DMS114 treated with DMSO at 0.1 percent for 48 hours (cell line): ENCODE measurements around the gene COPS7B.

ENCODE experiments used
- DNase-seq: peaks from one replicate; lab custom pipeline; 2025; ENCODE audit not compliant: unreplicated experiment; lab: John Stamatoyannopoulos, UW

The COPS7B gene

GRCh38 chr2:231785413-231785812 is 832 bp upstream of the COPS7B start:
- DNase-seq, result no peak

- no peak for DNase-seq
Measured at GRCh38 chr2:231785822-231786176, 446 bp upstream of the COPS7B start.

- DNase-seq, result no peak
Measured at GRCh38 chr2:231786917-231787292, 660 bp downstream of the COPS7B start.

- no peak for DNase-seq
Measured at GRCh38 chr2:231791107-231791506, 4.9 kb downstream of the COPS7B start.

- DNase-seq, result no peak
Measured at GRCh38 chr2:231794383-231794782, 8.1 kb downstream of the COPS7B start.

GRCh38 chr2:231795525-231796327 is 9.5 kb downstream of the COPS7B start:
- peak; percentile 13 for DNase-seq

GRCh38 chr2:231800493-231801091 is 14.3 kb downstream of the COPS7B start:
- DNase-seq, result peak; percentile 4

- DNase-seq, result no peak
Measured at GRCh38 chr2:231803501-231804138, 17.4 kb downstream of the COPS7B start.

- DNase-seq, result no peak
Measured at GRCh38 chr2:231807020-231807419, 20.8 kb downstream of the COPS7B start.

GRCh38 chr2:231810905-231811304 is 24.7 kb downstream of the COPS7B start:
- DNase-seq, result no peak

GRCh38 chr2:231816327-231817026 is 30.2 kb downstream of the COPS7B start:
- no peak for DNase-seq

- no peak for DNase-seq
Measured at GRCh38 chr2:231819447-231820042, 33.3 kb downstream of the COPS7B start.

- DNase-seq, result no peak
Measured at GRCh38 chr2:231820786-231821303, 34.6 kb downstream of the COPS7B start.

- no peak for DNase-seq
Measured at GRCh38 chr2:231821908-231822307, 35.7 kb downstream of the COPS7B start.

GRCh38 chr2:231853105-231853504 is 66.9 kb downstream of the COPS7B start:
- no peak for DNase-seq

- no peak for DNase-seq
Measured at GRCh38 chr2:231854616-231855125, 68.4 kb downstream of the COPS7B start.

- DNase-seq, result no peak
Measured at GRCh38 chr2:231856959-231857358, 70.7 kb downstream of the COPS7B start.
